ENCODE measurements around the gene LHX4. TPM values are rescaled to one million over a fixed set of nuclear protein-coding genes. Genes with fewer than 3 reads are reported as not detected.

LHX4 gene
- total RNA-seq, 2 donors from 2014 or later, result not detected

- 95 to 100% methylated on average over 1 to 3 of the region's 3 CpGs for WGBS, 2 experiments (ENCODE audit: insufficient coverage in 1 of 2, insufficient read length in 1 of 2)
- no peaks in the 10 kb centered on the region for H3K9me3 ChIP-seq (ENCODE audit: control insufficient read depth, low read length)
- no peak for TF ChIP-seq CTCF (conservative IDR thresholded peaks at IDR 0.05)
- Mint-ChIP-seq H3K4me1 (no peaks in the 10 kb centered on the region), H3K36me3 (ENCODE audit: low read depth) (peaks cover 9% of the 10 kb centered on the region), H3K9me3 (peaks cover 9% of the 10 kb centered on the region), H3K27me3 (ENCODE audit: insufficient read depth) (no peaks in the 10 kb centered on the region), H3K27ac (no peak overlapping the region), H3K4me3 (no peak overlapping the region)
- H3K4me1 ChIP-seq (ENCODE audit: control insufficient read depth, insufficient read depth, low read length), result no peaks in the 10 kb centered on the region
- no peak for DNase-seq
- no peak overlapping the region for H3K27ac ChIP-seq (ENCODE audit: low read depth, low read length)
- H3K4me3 ChIP-seq (ENCODE audit: low read length), result no peak overlapping the region
- H3K36me3 ChIP-seq (ENCODE audit: control insufficient read depth, insufficient read depth, low read length), result peaks cover 16% of the 10 kb centered on the region
- H3K9ac ChIP-seq (ENCODE audit: extremely low read depth, low read length, poor library complexity, severe bottlenecking), result no peak overlapping the region
- no peaks in the 10 kb centered on the region for H3K27me3 ChIP-seq (ENCODE audit: control insufficient read depth, insufficient read depth, low read length, poor library complexity, severe bottlenecking)
These were observed 80.0 kb downstream of the LHX4 start for GRCh38 chr1:180310095-180310494.

- Mint-ChIP-seq H3K36me3 (ENCODE audit: low read depth) (peaks cover 9% of the 10 kb centered on the region), H3K4me1 (no peaks in the 10 kb centered on the region), H3K27me3 (ENCODE audit: insufficient read depth) (no peaks in the 10 kb centered on the region), H3K4me3 (no peak overlapping the region), H3K9me3 (peaks cover 3% of the 10 kb centered on the region), H3K27ac (no peak overlapping the region)
- no peak for DNase-seq
- TF ChIP-seq CTCF (conservative IDR thresholded peaks at IDR 0.05), result no peak
- Histone ChIP-seq H3K27ac (ENCODE audit: low read depth, low read length) (no peak overlapping the region), H3K36me3 (ENCODE audit: control insufficient read depth, insufficient read depth, low read length) (peaks cover 16% of the 10 kb centered on the region), H3K27me3 (ENCODE audit: control insufficient read depth, insufficient read depth, low read length, poor library complexity, severe bottlenecking) (no peaks in the 10 kb centered on the region), H3K9ac (ENCODE audit: extremely low read depth, low read length, poor library complexity, severe bottlenecking) (no peak overlapping the region), H3K9me3 (ENCODE audit: control insufficient read depth, low read length) (no peaks in the 10 kb centered on the region), H3K4me1 (ENCODE audit: control insufficient read depth, insufficient read depth, low read length) (peaks cover under 1% of the 10 kb centered on the region), H3K4me3 (ENCODE audit: low read length) (no peak overlapping the region)
- 95% methylated on average over 3 to 4 of the region's 4 CpGs for WGBS, 2 experiments (ENCODE audit: insufficient coverage in 1 of 2, insufficient read length in 1 of 2)
These were observed 81.1 kb downstream of the LHX4 start for GRCh38 chr1:180311011-180311730.

- no peaks in the 10 kb centered on the region for H3K9me3 Mint-ChIP-seq
- peaks cover 3% of the 10 kb centered on the region for H3K4me1 ChIP-seq (ENCODE audit: control insufficient read depth, insufficient read depth, low read length)
- peaks cover 16% of the 10 kb centered on the region for H3K36me3 ChIP-seq (ENCODE audit: control insufficient read depth, insufficient read depth, low read length)
- H3K27me3 Mint-ChIP-seq (ENCODE audit: insufficient read depth), result no peaks in the 10 kb centered on the region
- H3K4me1 Mint-ChIP-seq, result no peaks in the 10 kb centered on the region
- no peak for DNase-seq
- no peaks in the 10 kb centered on the region for H3K27me3 ChIP-seq (ENCODE audit: control insufficient read depth, insufficient read depth, low read length, poor library complexity, severe bottlenecking)
- H3K27ac Mint-ChIP-seq, result no peak overlapping the region
- H3K36me3 Mint-ChIP-seq (ENCODE audit: low read depth), result peaks cover 3% of the 10 kb centered on the region
- H3K9ac ChIP-seq (ENCODE audit: extremely low read depth, low read length, poor library complexity, severe bottlenecking), result no peak overlapping the region
- no peak overlapping the region for H3K27ac ChIP-seq (ENCODE audit: low read depth, low read length)
- TF ChIP-seq CTCF (conservative IDR thresholded peaks at IDR 0.05), result no peak
- H3K4me3 Mint-ChIP-seq, result no peak overlapping the region
- WGBS, 2 experiments (ENCODE audit: insufficient coverage in 1 of 2, insufficient read length in 1 of 2), result 95 to 100% methylated on average over 1 to 2 of the region's 2 CpGs
- H3K9me3 ChIP-seq (ENCODE audit: control insufficient read depth, low read length), result no peaks in the 10 kb centered on the region
- no peak overlapping the region for H3K4me3 ChIP-seq (ENCODE audit: low read length)
These were observed 82.9 kb downstream of the LHX4 start for GRCh38 chr1:180312926-180313325.
